Esophagus squamous epithelium (tissue), 4 donors: Measurements from ENCODE around the gene PIGR.

Experiments
- CTCF ChIP-seq, 6 experiments: fragments of 450-650 bp in 4 of 6; fragments of 200-600 bp in 2 of 6; sonication (generic) in 2 of 6; IDR thresholded peaks; one replicate each; pipeline ENCODE4 v1.5.1; 2016 to 2019; ENCODE audit warnings: antibody characterized with exemption in 6 of 6, mild to moderate bottlenecking in 4 of 6, moderate library complexity in 4 of 6
- POLR2A ChIP-seq, 4 donors: fragments of 450-650 bp; IDR thresholded peaks; one replicate each; pipeline ENCODE4 v1.6.1; 2017; ENCODE audit warnings: antibody characterized with exemption in 4 of 4, mild to moderate bottlenecking in 4 of 4, moderate library complexity in 3 of 4

- TF ChIP-seq CTCF (IDR thresholded peaks at IDR 0.05) (no peak), POLR2A (IDR thresholded peaks at IDR 0.05) (no peak)
These were observed 39.0 kb upstream of the PIGR start for GRCh38 chr1:206985162-206985749.
